Mesenchymal stem cell (in vitro differentiated cells and primary cell): ENCODE measurements around the gene GNG12.

ENCODE experiments used
- DNase-seq: peaks from one replicate; pipeline ENCODE4 v3.0.0-alpha.2; 2013
- H2AFZ ChIP-seq: one replicate; pipeline ENCODE4 v1.6.1; 2013; ENCODE audit warnings: low read depth, mild to moderate bottlenecking, control low read depth, inconsistent platforms, low read length, moderate library complexity
- H2AK5ac ChIP-seq: 2 replicates; pipeline ENCODE4 v1.6.1; 2013; ENCODE audit warnings: low read length, moderate library complexity, mild to moderate bottlenecking, inconsistent platforms; ENCODE audit not compliant: severe bottlenecking
- H2BK120ac ChIP-seq: one replicate; pipeline ENCODE4 v1.6.1; 2013; ENCODE audit warnings: low read depth, mild to moderate bottlenecking, inconsistent platforms, low read length, moderate library complexity
- H2BK12ac ChIP-seq, 2 experiments: one replicate each; pipeline ENCODE4 v1.6.1; 2013; ENCODE audit warnings: inconsistent platforms in 2 of 2, low read length in 2 of 2, mild to moderate bottlenecking in 2 of 2, moderate library complexity in 2 of 2, control low read depth in 1 of 2
- H2BK15ac ChIP-seq: one replicate; pipeline ENCODE4 v1.6.1; 2013; ENCODE audit warnings: mild to moderate bottlenecking, low read depth, inconsistent platforms; ENCODE audit not compliant: poor library complexity, severe bottlenecking
- H2BK5ac ChIP-seq: 2 replicates; pipeline ENCODE4 v1.6.1; 2013; ENCODE audit warnings: low read depth, mild to moderate bottlenecking, low read length, control low read depth, inconsistent platforms; ENCODE audit not compliant: poor library complexity, severe bottlenecking
- H3K14ac ChIP-seq, 2 experiments: one replicate each; pipeline ENCODE4 v1.6.1; 2013; ENCODE audit warnings: inconsistent platforms in 2 of 2, low read length in 2 of 2, control low read depth in 1 of 2, mild to moderate bottlenecking in 1 of 2, moderate library complexity in 1 of 2
- H3K18ac ChIP-seq, 2 experiments: one replicate each; pipeline ENCODE4 v1.6.1; 2013; ENCODE audit warnings: inconsistent platforms in 2 of 2, low read length in 2 of 2, control low read depth in 1 of 2, low read depth in 1 of 2, mild to moderate bottlenecking in 1 of 2
- H3K23ac ChIP-seq, 2 experiments: one replicate each; pipeline ENCODE4 v1.6.1; 2013; ENCODE audit warnings: inconsistent platforms in 2 of 2, low read length in 2 of 2, mild to moderate bottlenecking in 2 of 2, moderate library complexity in 2 of 2, control low read depth in 1 of 2
- H3K27ac ChIP-seq: 2 replicates; pipeline ENCODE4 v1.5.1; 2013; ENCODE audit warnings: mild to moderate bottlenecking, moderate library complexity, low read length, control low read depth, inconsistent platforms; ENCODE audit not compliant: poor library complexity, severe bottlenecking
- H3K27me3 ChIP-seq, 2 experiments: 2 replicates each; pipeline versions ENCODE4 v1.6.1 to v1.7.0; 2013; ENCODE audit warnings: low read length in 2 of 2, mild to moderate bottlenecking in 2 of 2, moderate library complexity in 2 of 2, control low read depth in 1 of 2, inconsistent platforms in 1 of 2; ENCODE audit not compliant: control insufficient read depth in 1 of 2, insufficient read depth in 1 of 2
- H3K36me3 ChIP-seq, 2 experiments: 2 replicates each; pipeline versions ENCODE4 v1.6.1 to v1.7.0; 2013; ENCODE audit warnings: low read length in 2 of 2, control low read depth in 1 of 2, inconsistent platforms in 1 of 2, low read depth in 1 of 2, mild to moderate bottlenecking in 1 of 2; ENCODE audit not compliant: insufficient read depth in 2 of 2, control insufficient read depth in 1 of 2
- H3K4ac ChIP-seq, 2 experiments: one replicate each; pipeline ENCODE4 v1.6.1; 2013; ENCODE audit warnings: inconsistent platforms in 2 of 2, low read length in 2 of 2, mild to moderate bottlenecking in 2 of 2, moderate library complexity in 2 of 2, control low read depth in 1 of 2, low read depth in 1 of 2
- H3K4me1 ChIP-seq: 2 replicates; pipeline ENCODE4 v1.6.1; 2013; ENCODE audit warnings: low read depth, low read length, control low read depth; ENCODE audit not compliant: control insufficient read depth, insufficient read depth
- H3K4me2 ChIP-seq: 2 replicates; pipeline ENCODE4 v1.6.1; 2013; ENCODE audit warnings: low read length, mild to moderate bottlenecking, inconsistent platforms; ENCODE audit not compliant: poor library complexity, severe bottlenecking
- H3K4me3 ChIP-seq, 2 experiments: 2 replicates each; pipeline versions ENCODE4 v1.5.1 to v1.7.0; 2013; ENCODE audit warnings: low read length in 2 of 2, mild to moderate bottlenecking in 2 of 2, control low read depth in 1 of 2, low read depth in 1 of 2; ENCODE audit not compliant: insufficient read depth in 1 of 2
- H3K79me1 ChIP-seq: replicated peaks from 2 replicates; pipeline ENCODE4 v1.6.1; 2013; ENCODE audit warnings: mild to moderate bottlenecking, control low read depth, low read length, inconsistent platforms; ENCODE audit not compliant: poor library complexity, severe bottlenecking
- H3K9ac ChIP-seq: 2 replicates; pipeline ENCODE4 v1.7.0; 2013; ENCODE audit warnings: mild to moderate bottlenecking, low read length, moderate library complexity
- H3K9me3 ChIP-seq: 2 replicates; pipeline ENCODE4 v1.7.0; 2013; ENCODE audit warnings: mild to moderate bottlenecking, low read length; ENCODE audit not compliant: control insufficient read depth
- H4K8ac ChIP-seq: one replicate; pipeline ENCODE4 v1.6.1; 2013; ENCODE audit warnings: inconsistent platforms, mild to moderate bottlenecking, low read length, moderate library complexity
- H4K91ac ChIP-seq: one replicate; pipeline ENCODE4 v1.6.1; 2013; ENCODE audit warnings: mild to moderate bottlenecking, low read length, inconsistent platforms
- WGBS: methylation state at CpG from one replicate; pipeline ENCODE4 v1.1.7; 2013; ENCODE audit warnings: mixed read lengths; 5-methylcytosine and 5-hydroxymethylcytosine counted together

GNG12 gene

DNA sequence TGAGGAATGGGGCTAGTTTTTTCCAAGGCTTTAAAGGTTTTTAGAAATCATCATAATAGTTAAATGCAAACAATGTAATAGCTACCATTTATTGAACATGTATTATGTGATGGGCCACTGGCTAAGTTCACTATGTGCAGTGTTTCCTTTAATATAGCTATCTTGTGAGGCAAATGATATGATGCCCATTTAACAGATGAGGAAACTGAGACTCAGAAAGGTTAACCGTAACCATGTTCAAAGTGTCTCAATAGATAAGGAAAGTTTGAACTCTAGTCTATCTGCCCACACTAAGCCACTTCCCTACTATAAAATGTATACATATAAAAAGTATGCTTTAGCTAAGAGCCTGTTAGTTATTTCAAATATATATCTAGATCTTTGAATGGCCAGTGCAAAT lies 64.8 kb downstream of the GNG12 start:
- no peak overlapping the region for H4K8ac ChIP-seq
- H3K4me1 ChIP-seq: peaks cover 23% of the 10 kb centered on the region
- WGBS: no CpG with 5 or more reads among the region's 1 CpG
- peaks cover 15 to 40% of the 10 kb centered on the region in 2 experiments for H3K36me3 ChIP-seq
- H3K23ac ChIP-seq: no peak overlapping the region
- no peak overlapping the region for H3K4me3 ChIP-seq
- H2BK120ac ChIP-seq: no peak overlapping the region
- no peak for DNase-seq
- no peak overlapping the region for H2BK15ac ChIP-seq
- H2BK5ac ChIP-seq: no peak overlapping the region
- H3K27me3 ChIP-seq: no peaks in the 10 kb centered on the region
- H3K79me1 ChIP-seq: peaks cover 29% of the 10 kb centered on the region
- H2AK5ac ChIP-seq: no peak overlapping the region
- no peak overlapping the region for H2AFZ ChIP-seq
- no peak overlapping the region for H3K18ac ChIP-seq
- no peaks in the 10 kb centered on the region for H3K9me3 ChIP-seq
- H3K4ac ChIP-seq: no peak overlapping the region
- no peak overlapping the region for H4K91ac ChIP-seq
- H2BK12ac ChIP-seq: no peak overlapping the region
- no peak overlapping the region for H3K14ac ChIP-seq
- H3K9ac ChIP-seq: no peak overlapping the region
- no peak overlapping the region for H3K4me2 ChIP-seq
- H3K27ac ChIP-seq: no peak overlapping the region

DNA sequence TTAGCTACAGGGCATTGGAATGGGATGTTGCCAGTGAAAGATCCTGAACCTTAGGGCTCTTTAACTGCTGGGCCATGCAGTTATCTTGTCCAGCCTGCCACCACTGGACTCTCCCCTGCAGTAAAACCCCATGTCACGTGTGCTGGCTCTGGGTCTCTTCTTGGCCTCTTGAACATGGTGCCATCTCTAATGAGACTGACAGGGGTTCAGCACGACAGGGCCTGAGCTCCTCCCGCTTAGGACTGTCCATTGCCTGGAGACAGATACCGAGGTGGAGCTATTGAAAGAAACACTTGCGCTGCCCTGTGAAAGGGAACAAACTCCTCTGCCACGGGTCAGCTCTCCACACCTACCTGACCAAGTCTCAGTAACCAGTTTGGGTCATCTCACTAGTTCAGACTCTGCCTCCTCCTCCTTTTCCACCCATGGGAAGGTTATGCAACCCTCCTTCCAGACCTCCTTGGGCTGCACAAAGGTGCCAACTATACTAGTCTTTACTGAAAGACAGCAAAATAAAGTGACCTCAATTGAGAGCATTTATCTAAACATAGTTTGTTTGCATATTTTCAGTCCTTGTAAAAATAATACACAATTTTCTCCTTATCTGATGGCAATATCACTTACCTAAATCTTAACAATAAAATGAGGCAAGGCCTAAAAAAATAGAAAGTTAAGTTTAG lies 66.0 kb downstream of the GNG12 start:
- no peak overlapping the region for H2BK120ac ChIP-seq
- H2AK5ac ChIP-seq: peak overlapping the region; percentile 88
- 74% methylated on average over 6 of the region's 6 CpGs for WGBS
- H3K4me2 ChIP-seq: no peak overlapping the region
- no peak overlapping the region for H4K8ac ChIP-seq
- H3K23ac ChIP-seq: no peak overlapping the region
- H4K91ac ChIP-seq: no peak overlapping the region
- no peak overlapping the region for H2AFZ ChIP-seq
- no peak for DNase-seq
- no peak overlapping the region for H2BK5ac ChIP-seq
- H3K79me1 ChIP-seq: peaks cover 28% of the 10 kb centered on the region
- no peak overlapping the region for H3K9ac ChIP-seq
- peak overlapping the region in 1 of 2 experiments; percentile 37 for H2BK12ac ChIP-seq
- no peak overlapping the region for H3K14ac ChIP-seq
- no peaks in the 10 kb centered on the region for H3K27me3 ChIP-seq
- no peak overlapping the region for H3K4me3 ChIP-seq
- peak overlapping the region in 1 of 2 experiments; percentile 23 for H3K18ac ChIP-seq
- H3K9me3 ChIP-seq: no peaks in the 10 kb centered on the region
- no peak overlapping the region for H2BK15ac ChIP-seq
- peaks cover 11 to 30% of the 10 kb centered on the region in 2 experiments for H3K36me3 ChIP-seq
- H3K4ac ChIP-seq: peak overlapping the region in 1 of 2 experiments; percentile 80
- H3K4me1 ChIP-seq: peaks cover 23% of the 10 kb centered on the region
- peak overlapping the region; percentile 95 for H3K27ac ChIP-seq

DNA sequence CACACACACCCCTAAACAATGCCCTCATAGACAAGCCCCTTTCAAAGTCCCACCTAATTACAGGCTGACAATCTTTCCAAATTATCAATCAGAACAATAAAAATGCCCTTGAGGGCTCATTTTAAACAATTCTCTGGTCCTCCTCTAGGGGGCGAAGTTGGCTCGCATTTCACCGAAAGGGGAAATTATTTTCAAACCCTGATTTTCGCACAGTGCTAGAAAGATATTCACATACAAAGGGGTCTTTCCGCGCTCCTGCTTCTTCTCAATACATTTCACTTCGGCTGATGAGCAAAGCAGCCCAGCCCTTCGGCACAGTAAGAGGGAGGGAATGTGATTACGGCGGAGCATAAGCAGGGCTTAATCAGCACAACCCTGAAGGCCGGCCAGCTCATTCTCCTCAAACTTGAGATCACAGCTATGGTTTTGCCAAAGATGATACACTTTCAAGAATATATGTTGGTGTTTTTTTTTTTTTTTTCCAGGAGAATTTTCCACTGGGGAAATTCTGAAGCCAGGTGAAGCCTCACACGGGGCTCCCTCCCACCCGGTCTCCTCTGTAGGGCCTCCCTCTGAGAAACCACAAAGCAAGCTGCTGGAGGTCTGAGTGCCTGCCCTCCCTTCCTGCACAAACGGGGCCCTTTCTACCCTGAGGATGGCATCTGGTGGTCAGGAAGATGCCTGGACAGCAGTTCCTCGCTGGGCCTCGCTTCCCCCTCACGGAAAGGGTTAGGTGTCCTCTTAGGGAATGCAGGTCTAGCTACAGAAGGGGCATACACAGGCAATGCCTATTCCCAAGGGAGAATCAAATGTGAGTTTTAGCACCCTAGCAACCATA lies 66.9 kb downstream of the GNG12 start:
- Histone ChIP-seq H4K91ac (peak overlapping the region; percentile 76), H2BK15ac (no peak overlapping the region), H2AK5ac (peak overlapping the region; percentile 12), H4K8ac (peak overlapping the region; percentile 70), H3K4me2 (peak overlapping the region; percentile 62), H3K9me3 (no peaks in the 10 kb centered on the region), H3K36me3 (peaks cover 9 to 21% of the 10 kb centered on the region in 2 experiments), H3K27ac (peak overlapping the region; percentile 95), H3K9ac (peak overlapping the region; percentile 82), H2BK120ac (no peak overlapping the region), H3K4ac (no peak overlapping the region), H3K23ac (no peak overlapping the region), H2BK5ac (no peak overlapping the region), H3K79me1 (peaks cover 33% of the 10 kb centered on the region), H3K27me3 (no peaks in the 10 kb centered on the region), H2AFZ (no peak overlapping the region), H3K14ac (no peak overlapping the region), H2BK12ac (no peak overlapping the region), H3K4me3 (peak overlapping the region in 1 of 2 experiments; percentile 56), H3K18ac (peak overlapping the region in 1 of 2 experiments; percentile 23), H3K4me1 (peaks cover 21% of the 10 kb centered on the region)
- WGBS: 6% methylated on average over 13 of the region's 17 CpGs
- DNase-seq: peak; percentile 83

DNA sequence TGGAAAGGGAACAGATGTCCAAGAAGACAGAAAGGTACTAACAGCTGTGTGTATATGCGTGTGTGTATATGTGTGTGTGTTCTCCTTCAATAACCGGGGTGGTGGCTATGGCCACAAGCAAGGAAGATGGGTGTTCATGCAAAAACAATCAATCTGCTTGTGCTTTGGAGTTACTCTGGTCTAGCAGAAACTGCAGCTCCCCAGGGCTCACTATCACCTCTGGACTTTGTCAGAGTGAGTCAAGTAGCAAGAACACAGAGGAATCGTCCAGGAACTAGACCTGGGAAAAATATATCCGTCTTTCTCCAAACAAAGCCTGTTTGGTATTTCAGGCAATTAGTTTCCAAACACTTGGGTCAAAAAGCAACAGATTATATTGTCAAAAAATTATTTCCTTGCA lies 68.6 kb downstream of the GNG12 start:
- Histone ChIP-seq H4K91ac (no peak overlapping the region), H3K4me1 (peaks cover 16% of the 10 kb centered on the region), H2BK12ac (no peak overlapping the region), H3K18ac (no peak overlapping the region), H4K8ac (no peak overlapping the region), H3K4me3 (no peak overlapping the region), H3K27ac (no peak overlapping the region), H3K79me1 (peaks cover 29% of the 10 kb centered on the region), H2BK15ac (no peak overlapping the region), H2BK5ac (no peak overlapping the region), H2AK5ac (no peak overlapping the region), H3K9me3 (no peaks in the 10 kb centered on the region), H3K4ac (no peak overlapping the region), H3K36me3 (peaks cover 3 to 10% of the 10 kb centered on the region in 2 experiments), H2AFZ (no peak overlapping the region), H3K27me3 (no peaks in the 10 kb centered on the region), H3K23ac (no peak overlapping the region), H2BK120ac (no peak overlapping the region), H3K4me2 (no peak overlapping the region), H3K14ac (no peak overlapping the region), H3K9ac (no peak overlapping the region)
- DNase-seq: no peak
- 43% methylated on average over 4 of the region's 4 CpGs for WGBS
